GM12801 (cell line): ENCODE measurements around the gene CCR2.

Source experiments
- CTCF ChIP-seq: IDR thresholded peaks from one replicate; pipeline ENCODE4 v1.5.1; 2011; ENCODE audit warnings: control low read depth; ENCODE audit not compliant: insufficient read length; ENCODE audit errors: extremely low read depth

CCR2 gene

GRCh38 chr3:46324036-46324435 lies 29.9 kb upstream of the CCR2 start:
- no peak for TF ChIP-seq CTCF

- TF ChIP-seq CTCF = no peak
Measured at GRCh38 chr3:46325645-46326300, 28.1 kb upstream of the CCR2 start.

GRCh38 chr3:46334741-46335478 lies 19.0 kb upstream of the CCR2 start:
- TF ChIP-seq CTCF = no peak

GRCh38 chr3:46335541-46335940 lies 18.4 kb upstream of the CCR2 start:
- TF ChIP-seq CTCF = no peak

- TF ChIP-seq CTCF = no peak
Measured at GRCh38 chr3:46337911-46338310, 16.0 kb upstream of the CCR2 start.

GRCh38 chr3:46338840-46339239 lies 15.1 kb upstream of the CCR2 start:
- TF ChIP-seq CTCF = no peak

GRCh38 chr3:46344476-46344875 lies 9.4 kb upstream of the CCR2 start:
- no peak for TF ChIP-seq CTCF
